Large intestine (tissue), 3 donors: ENCODE results near the gene RNF180. TPM values are rescaled to one million over a fixed set of nuclear protein-coding genes. Genes with fewer than 3 reads are reported as not detected.
"Not testable (repeated sequence)": the region's sequence is repeated elsewhere in the genome, so short reads cannot be mapped to it uniquely, and the experiment has no call there.

ENCODE experiments used
- DNase-seq, 2 donors: peaks; one replicate each; pipeline versions ENCODE4 v3.0.0 to v3.0.0-alpha.2; 2013
- H3K27ac ChIP-seq: one replicate; pipeline ENCODE4 v1.5.1; 2013; ENCODE audit warnings: low read length
- H3K27me3 ChIP-seq: 2 replicates; pipeline ENCODE4 v1.6.1; 2013; ENCODE audit warnings: low read length; ENCODE audit not compliant: control insufficient read depth, insufficient read depth
- H3K36me3 ChIP-seq: 2 replicates; pipeline ENCODE4 v1.6.1; 2013; ENCODE audit warnings: low read length; ENCODE audit not compliant: control insufficient read depth, insufficient read depth
- H3K4me1 ChIP-seq: one replicate; pipeline ENCODE4 v1.6.1; 2013; ENCODE audit warnings: low read length; ENCODE audit not compliant: control insufficient read depth, insufficient read depth
- H3K4me3 ChIP-seq: one replicate; pipeline ENCODE4 v1.5.1; 2013; ENCODE audit warnings: low read length
- H3K9me3 ChIP-seq: one replicate; pipeline ENCODE4 v1.6.1; 2013; ENCODE audit warnings: mild to moderate bottlenecking, low read depth, low read length, moderate library complexity; ENCODE audit not compliant: control insufficient read depth
- WGBS: methylation state at CpG from one replicate; pipeline ENCODE4 v1.1.5; 2013; ENCODE audit warnings: low lambda C conversion rate; ENCODE audit not compliant: insufficient coverage; 5-methylcytosine and 5-hydroxymethylcytosine counted together
- polyA plus RNA-seq: library from polyadenylated mRNA; unstranded; fragments of 120-200 nt; gene quantifications from one replicate; pipeline ENCODE4 v1.2.1, GENCODE V29; 2013

The RNF180 gene
- polyA plus RNA-seq, 1 donor, result 5.6 TPM

GRCh38 chr5:64207978-64208377 is 42.3 kb downstream of the RNF180 start:
- H3K27me3 ChIP-seq, result no peaks in the 10 kb centered on the region
- no peaks in the 10 kb centered on the region for H3K9me3 ChIP-seq
- H3K4me1 ChIP-seq, result no peaks in the 10 kb centered on the region
- no peak overlapping the region for H3K4me3 ChIP-seq
- H3K36me3 ChIP-seq, result no peaks in the 10 kb centered on the region
- WGBS, result 25% methylated on average over 1 of the region's 1 CpG
- H3K27ac ChIP-seq, result no peak overlapping the region
- no peak for DNase-seq

GRCh38 chr5:64209353-64209752 is 43.7 kb downstream of the RNF180 start:
- no peaks in the 10 kb centered on the region for H3K27me3 ChIP-seq

GRCh38 chr5:64210866-64211265 is 45.2 kb downstream of the RNF180 start:
- Histone ChIP-seq H3K4me1 (no peaks in the 10 kb centered on the region), H3K36me3 (no peaks in the 10 kb centered on the region), H3K27me3 (no peaks in the 10 kb centered on the region), H3K4me3 (no peak overlapping the region), H3K9me3 (no peaks in the 10 kb centered on the region), H3K27ac (no peak overlapping the region)
- DNase-seq, result no peak

More at GRCh38 chr5:64209353-64209752, 43.7 kb downstream of the RNF180 start:
- H3K4me1 ChIP-seq, result no peaks in the 10 kb centered on the region
- H3K9me3 ChIP-seq, result no peaks in the 10 kb centered on the region
- H3K36me3 ChIP-seq, result no peaks in the 10 kb centered on the region
- DNase-seq, result no peak
- no peak overlapping the region for H3K27ac ChIP-seq
- H3K4me3 ChIP-seq, result no peak overlapping the region

GRCh38 chr5:64213011-64213410 is 47.4 kb downstream of the RNF180 start:
- Histone ChIP-seq H3K9me3 (no peaks in the 10 kb centered on the region), H3K27me3 (no peaks in the 10 kb centered on the region), H3K4me3 (no peak overlapping the region), H3K36me3 (no peaks in the 10 kb centered on the region), H3K27ac (no peak overlapping the region), H3K4me1 (no peaks in the 10 kb centered on the region)
- no peak for DNase-seq
- no CpG with 5 or more reads among the region's 2 CpGs for WGBS

GRCh38 chr5:64213531-64213930 is 47.9 kb downstream of the RNF180 start:
- Histone ChIP-seq H3K4me3 (no peak overlapping the region), H3K36me3 (no peaks in the 10 kb centered on the region), H3K27ac (no peak overlapping the region), H3K4me1 (no peaks in the 10 kb centered on the region), H3K9me3 (no peaks in the 10 kb centered on the region), H3K27me3 (no peaks in the 10 kb centered on the region)
- DNase-seq, result no peak
- WGBS, result 100% methylated on average over 2 of the region's 5 CpGs

GRCh38 chr5:64214132-64214531 is 48.5 kb downstream of the RNF180 start:
- Histone ChIP-seq H3K4me3 (no peak overlapping the region), H3K27me3 (no peaks in the 10 kb centered on the region), H3K27ac (no peak overlapping the region), H3K36me3 (no peaks in the 10 kb centered on the region), H3K9me3 (no peaks in the 10 kb centered on the region), H3K4me1 (no peaks in the 10 kb centered on the region)
- DNase-seq, result no peak
- WGBS, result 100% methylated on average over 2 of the region's 3 CpGs

GRCh38 chr5:64221911-64222310 is 56.3 kb downstream of the RNF180 start:
- WGBS, result no CpG with 5 or more reads among the region's 1 CpG

GRCh38 chr5:64225286-64225981 is 59.8 kb downstream of the RNF180 start:
- not testable (repeated sequence) for H3K4me3 ChIP-seq, DNase-seq, H3K36me3 ChIP-seq, H3K27ac ChIP-seq, H3K4me1 ChIP-seq, H3K27me3 ChIP-seq
- WGBS, result no CpG with 5 or more reads among the region's 50 CpGs
- peaks cover 13% of the 10 kb centered on the region for H3K9me3 ChIP-seq

More at GRCh38 chr5:64221911-64222310, 56.3 kb downstream of the RNF180 start:
- no peak overlapping the region for H3K27ac ChIP-seq
- no peaks in the 10 kb centered on the region for H3K4me1 ChIP-seq
- H3K36me3 ChIP-seq, result no peaks in the 10 kb centered on the region
- no peak for DNase-seq
- H3K4me3 ChIP-seq, result no peak overlapping the region
- peaks cover 11% of the 10 kb centered on the region for H3K9me3 ChIP-seq
- H3K27me3 ChIP-seq, result no peaks in the 10 kb centered on the region

- not testable (repeated sequence) for H3K4me3 ChIP-seq, H3K36me3 ChIP-seq, H3K27me3 ChIP-seq, H3K27ac ChIP-seq, H3K4me1 ChIP-seq
- peak; percentile 9 to 15 for DNase-seq
- peaks cover 13% of the 10 kb centered on the region for H3K9me3 ChIP-seq
- WGBS, result no CpG with 5 or more reads among the region's 7 CpGs
Measured at GRCh38 chr5:64227131-64227537, 61.5 kb downstream of the RNF180 start.

- H3K36me3 ChIP-seq, result no peaks in the 10 kb centered on the region
- no peak overlapping the region for H3K4me3 ChIP-seq
- no peak overlapping the region for H3K27ac ChIP-seq
- peaks cover 3% of the 10 kb centered on the region for H3K4me1 ChIP-seq
- H3K9me3 ChIP-seq, result peaks cover 13% of the 10 kb centered on the region
- WGBS, result no CpG with 5 or more reads among the region's 4 CpGs
- no peaks in the 10 kb centered on the region for H3K27me3 ChIP-seq
- peak in 1 of 2 donors; percentile 34 for DNase-seq
Measured at GRCh38 chr5:64229163-64229774, 63.6 kb downstream of the RNF180 start.

GRCh38 chr5:64260756-64261155 is 95.1 kb downstream of the RNF180 start:
- Histone ChIP-seq H3K4me3 (no peak overlapping the region), H3K9me3 (no peaks in the 10 kb centered on the region), H3K4me1 (no peaks in the 10 kb centered on the region), H3K27ac (no peak overlapping the region), H3K27me3 (no peaks in the 10 kb centered on the region), H3K36me3 (no peaks in the 10 kb centered on the region)
- no peak for DNase-seq
- WGBS, result 50% methylated on average over 1 of the region's 1 CpG
